ENCODE results near the gene MB21D2. TPM values are rescaled to one million over a fixed set of nuclear protein-coding genes. Genes with fewer than 3 reads are reported as not detected.
A peak's percentile ranks its signal among the peaks of the same experiment; 100 is the strongest.

The MB21D2 gene
- total RNA-seq, 2 experiments from 2014 or later, result 0.06 TPM; not detected in 1

- Histone ChIP-seq H3K4me2 (ENCODE audit: low read length) (no peak overlapping the region), H3K9me2 (ENCODE audit: insufficient read depth, low read length) (no peaks in the 10 kb centered on the region), H3K36me3 (ENCODE audit: insufficient read depth, low read length) (no peaks in the 10 kb centered on the region), H3K27ac (ENCODE audit: low read depth, low read length, poor library complexity, severe bottlenecking) (no peak overlapping the region), H3K9me3 (ENCODE audit: low read length) (no peaks in the 10 kb centered on the region), H3K4me1 (ENCODE audit: insufficient read depth, low read length, poor library complexity, severe bottlenecking) (peaks cover 10% of the 10 kb centered on the region), H2AFZ (ENCODE audit: low read length) (no peak overlapping the region), H3K79me2 (ENCODE audit: insufficient read depth, low read depth, low read length) (no peaks in the 10 kb centered on the region), H4K20me1 (ENCODE audit: insufficient read depth, low read length) (no peaks in the 10 kb centered on the region), H3K4me3 (ENCODE audit: low read depth, low read length, poor library complexity, severe bottlenecking) (no peak overlapping the region)
- TF ChIP-seq CTCF (conservative IDR thresholded peaks at IDR 0.05; ENCODE audit: low read length), result no peak
- TF ChIP-seq EZH2phosphoT487 (IDR thresholded peaks at IDR 0.05; ENCODE audit: borderline replicate concordance, low read depth, low read length), result no peak
- POLR2A ChIA-PET, result interaction anchor here (1.5 kb wide), 1 partner anchor 13 kb away, joined by 4 read pairs; no protein-coding TSS in a partner anchor
- intact Hi-C loops (cut with micrococcal nuclease; ENCODE audit: unreplicated experiment), result no loop called here
- DNase-seq (ENCODE audit: low spot score), result no peak
- no TSS peak for BruUV-seq (replicated peaks)
- CTCF ChIA-PET (ENCODE audit: unreplicated experiment), result interaction anchor here (0.8 kb wide), 1 partner anchor 16 kb away, joined by 3 read pairs; no protein-coding TSS in a partner anchor
Observed at GRCh38 chr3:192827208-192827607, 90.4 kb downstream of the MB21D2 start.

- Histone ChIP-seq H3K4me1 (ENCODE audit: insufficient read depth, low read length, poor library complexity, severe bottlenecking) (peaks cover 10% of the 10 kb centered on the region), H3K9me3 (ENCODE audit: low read length) (no peaks in the 10 kb centered on the region), H3K27ac (ENCODE audit: low read depth, low read length, poor library complexity, severe bottlenecking) (no peak overlapping the region), H3K9me2 (ENCODE audit: insufficient read depth, low read length) (no peaks in the 10 kb centered on the region), H3K79me2 (ENCODE audit: insufficient read depth, low read depth, low read length) (no peaks in the 10 kb centered on the region), H3K4me2 (ENCODE audit: low read length) (no peak overlapping the region), H4K20me1 (ENCODE audit: insufficient read depth, low read length) (no peaks in the 10 kb centered on the region), H3K4me3 (ENCODE audit: low read depth, low read length, poor library complexity, severe bottlenecking) (no peak overlapping the region), H2AFZ (ENCODE audit: low read length) (no peak overlapping the region), H3K36me3 (ENCODE audit: insufficient read depth, low read length) (no peaks in the 10 kb centered on the region)
- ChIA-PET CTCF (ENCODE audit: unreplicated experiment) (interaction anchor here (0.8 kb wide), 1 partner anchor 17 kb away, joined by 3 read pairs; no protein-coding TSS in a partner anchor), POLR2A (interaction anchor here (1.5 kb wide), 1 partner anchor 12 kb away, joined by 4 read pairs; no protein-coding TSS in a partner anchor)
- TF ChIP-seq EZH2phosphoT487 (IDR thresholded peaks at IDR 0.05; ENCODE audit: borderline replicate concordance, low read depth, low read length) (no peak), CTCF (conservative IDR thresholded peaks at IDR 0.05; ENCODE audit: low read length) (0 out of 2 replicates have a peak, but pooled peaks have one; percentile 6)
- intact Hi-C loops (cut with micrococcal nuclease; ENCODE audit: unreplicated experiment), result no loop called here
- no peak for DNase-seq (ENCODE audit: low spot score)
- no TSS peak for BruUV-seq (replicated peaks)
Observed at GRCh38 chr3:192826214-192827006, 91.2 kb downstream of the MB21D2 start.

Measured in OCI-LY7 (cell line).